HL-60 (cell line): ENCODE measurements around the gene SERPINA1.

ENCODE experiments used
- DNase-seq, 2 experiments: peaks; one replicate each; pipeline ENCODE4 v3.0.0-alpha.2; 2010 to 2020; ENCODE audit warnings: low read depth in 1 of 2, low spot score in 1 of 2
- H3K27ac ChIP-seq: fragments of 250-450 bp; sonication (Bioruptor Pico); replicated peaks from 2 replicates; pipeline ENCODE4 v1.5.1; 2020; ENCODE audit warnings: mild to moderate bottlenecking, moderate library complexity
- H3K27me3 ChIP-seq: fragments of 250-450 bp; sonication (Bioruptor Pico); 2 replicates; pipeline ENCODE4 v1.5.1; 2021; ENCODE audit warnings: mild to moderate bottlenecking, moderate library complexity; ENCODE audit not compliant: insufficient read depth, poor library complexity, severe bottlenecking
- H3K4me3 ChIP-seq: replicated peaks from 2 replicates; pipeline ENCODE4 v1.5.1; 2011; ENCODE audit warnings: mild to moderate bottlenecking, control low read depth, low read length; ENCODE audit not compliant: insufficient read depth
- CTCF ChIP-seq: IDR thresholded peaks from one replicate; pipeline ENCODE4 v1.5.1; 2011; ENCODE audit warnings: low read length, control low read depth, inconsistent platforms; ENCODE audit not compliant: insufficient read depth
- GABPA ChIP-seq: IDR thresholded peaks from 2 replicates; pipeline ENCODE4 v1.6.1; 2012; ENCODE audit warnings: low read depth
- POLR2AphosphoS5 ChIP-seq: IDR thresholded peaks from 2 replicates; pipeline ENCODE4 v1.6.1; 2012; ENCODE audit warnings: low read depth
- REST ChIP-seq: IDR thresholded peaks from 2 replicates; pipeline ENCODE4 v1.6.1; 2012; ENCODE audit warnings: low read depth; ENCODE audit not compliant: insufficient replicate concordance
- SPI1 ChIP-seq: IDR thresholded peaks from 2 replicates; pipeline ENCODE4 v1.6.1; 2012; ENCODE audit warnings: low read depth, mild to moderate bottlenecking, borderline replicate concordance

SERPINA1 gene

GRCh38 chr14:94426526-94426925, 38.1 kb upstream of the SERPINA1 start:
- Histone ChIP-seq H3K27ac (no peak overlapping the region), H3K27me3 (peaks cover 2% of the 10 kb centered on the region), H3K4me3 (no peak overlapping the region)
- TF ChIP-seq SPI1 (no peak), GABPA (no peak), REST (no peak), POLR2AphosphoS5 (no peak), CTCF (no peak)
- DNase-seq: no peak

GRCh38 chr14:94424371-94424770, 36.0 kb upstream of the SERPINA1 start:
- Histone ChIP-seq H3K27me3 (peaks cover 2% of the 10 kb centered on the region), H3K4me3 (no peak overlapping the region), H3K27ac (no peak overlapping the region)
- TF ChIP-seq SPI1 (no peak), GABPA (no peak), REST (no peak), CTCF (no peak), POLR2AphosphoS5 (no peak)
- DNase-seq: no peak

GRCh38 chr14:94423453-94424056, 35.2 kb upstream of the SERPINA1 start:
- H3K27ac ChIP-seq: no peak overlapping the region
- peaks cover 2% of the 10 kb centered on the region for H3K27me3 ChIP-seq
- TF ChIP-seq POLR2AphosphoS5 (no peak), CTCF (peak; percentile 56)
- H3K4me3 ChIP-seq: no peak overlapping the region
- DNase-seq: peak; percentile 17 to 80

DNA sequence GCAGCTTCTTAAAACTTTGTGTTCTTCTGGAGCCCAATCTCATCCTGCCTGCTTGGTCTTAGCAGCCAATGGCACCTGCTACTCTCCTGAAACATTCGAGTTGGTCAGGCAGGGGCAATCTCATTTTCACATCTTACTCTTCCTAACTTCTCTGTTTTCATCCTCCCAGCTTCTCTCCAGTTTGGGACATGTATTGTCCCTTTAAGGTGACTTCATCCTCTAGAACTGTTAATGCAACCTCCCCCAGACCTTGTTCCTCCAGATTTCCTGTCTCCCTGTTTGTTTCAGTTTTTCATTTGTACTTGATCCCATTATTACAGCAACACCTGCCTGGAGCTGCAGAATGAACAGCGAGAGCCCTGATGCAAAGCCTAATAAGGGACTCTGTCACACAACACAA, 32.9 kb upstream of the SERPINA1 start:
- no peak overlapping the region for H3K4me3 ChIP-seq
- no peak for DNase-seq
- H3K27ac ChIP-seq: no peak overlapping the region
- TF ChIP-seq SPI1 (no peak), CTCF (no peak), POLR2AphosphoS5 (no peak), REST (no peak), GABPA (no peak)
- H3K27me3 ChIP-seq: no peaks in the 10 kb centered on the region
